ENCODE measurements around the gene NUP160.
A peak's percentile ranks its signal among the peaks of the same experiment; 100 is the strongest.

The NUP160 gene

GRCh38 chr11:47857892-47858543, 9.9 kb upstream of the NUP160 start:
- H3K79me2 ChIP-seq (ENCODE audit: low read length) = no peaks in the 10 kb centered on the region
- H3K36me3 ChIP-seq (replicated peaks; ENCODE audit: low read depth, low read length) = no peaks in the 10 kb centered on the region
- H3K9me3 ChIP-seq (ENCODE audit: insufficient read depth, low read length) = no peaks in the 10 kb centered on the region
- no peaks in the 10 kb centered on the region for H4K20me1 ChIP-seq (ENCODE audit: insufficient read depth, low read length)
- no peak for TF ChIP-seq CTCF (IDR thresholded peaks at IDR 0.05; ENCODE audit: low read depth, low read length)
- TF ChIP-seq EZH2phosphoT487 (IDR thresholded peaks at IDR 0.05; ENCODE audit: low read depth) = no peak
- H2AFZ ChIP-seq (ENCODE audit: low read depth, low read length) = no peak overlapping the region
- peak overlapping the region; percentile 65 for H3K9ac ChIP-seq (ENCODE audit: low read length)
- no peaks in the 10 kb centered on the region for H3K27me3 ChIP-seq (ENCODE audit: low read depth, low read length)
- peaks cover 88% of the 10 kb centered on the region for H3K4me1 ChIP-seq (ENCODE audit: low read length)
- peak overlapping the region; percentile 65 for H3K4me2 ChIP-seq (ENCODE audit: low read length)
- peak overlapping the region; percentile 94 for H3K27ac ChIP-seq (ENCODE audit: low read length)
- H3K4me3 ChIP-seq (ENCODE audit: low read length) = peak overlapping the region; percentile 29

DNA sequence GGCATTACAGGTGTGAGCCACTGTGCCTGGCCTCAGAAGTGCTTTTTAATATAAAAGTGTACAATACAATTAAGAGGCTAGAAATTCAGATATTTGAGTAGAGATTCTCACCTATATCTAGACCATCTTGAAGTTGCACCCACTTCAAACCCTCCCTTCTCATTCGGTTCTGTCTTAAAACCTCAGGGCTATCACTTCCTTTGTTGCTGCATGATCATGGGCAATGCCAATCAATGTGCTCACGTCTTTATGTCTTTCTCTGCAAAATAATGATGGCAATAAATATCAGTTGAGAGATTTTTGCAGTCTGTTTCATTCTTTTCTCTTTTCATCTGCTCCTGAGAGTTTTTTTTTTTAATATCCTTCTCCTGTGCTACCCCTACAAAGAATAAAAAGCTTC, 9.3 kb upstream of the NUP160 start:
- Histone ChIP-seq H3K36me3 (replicated peaks; ENCODE audit: low read depth, low read length) (no peaks in the 10 kb centered on the region), H3K27me3 (ENCODE audit: low read depth, low read length) (no peaks in the 10 kb centered on the region), H2AFZ (ENCODE audit: low read depth, low read length) (no peak overlapping the region), H3K9me3 (ENCODE audit: insufficient read depth, low read length) (no peaks in the 10 kb centered on the region), H3K79me2 (ENCODE audit: low read length) (no peaks in the 10 kb centered on the region), H3K27ac (ENCODE audit: low read length) (peak overlapping the region; percentile 94), H4K20me1 (ENCODE audit: insufficient read depth, low read length) (no peaks in the 10 kb centered on the region), H3K4me1 (ENCODE audit: low read length) (peaks cover 88% of the 10 kb centered on the region), H3K4me3 (ENCODE audit: low read length) (peak overlapping the region; percentile 18), H3K4me2 (ENCODE audit: low read length) (peak overlapping the region; percentile 65), H3K9ac (ENCODE audit: low read length) (peak overlapping the region; percentile 65)
- TF ChIP-seq CTCF (IDR thresholded peaks at IDR 0.05; ENCODE audit: low read depth, low read length) (no peak), EZH2phosphoT487 (IDR thresholded peaks at IDR 0.05; ENCODE audit: low read depth) (no peak)

GRCh38 chr11:47856186-47856585, 8.0 kb upstream of the NUP160 start:
- H3K27ac ChIP-seq (ENCODE audit: low read length) = peak overlapping the region; percentile 94
- no peaks in the 10 kb centered on the region for H4K20me1 ChIP-seq (ENCODE audit: insufficient read depth, low read length)
- no peaks in the 10 kb centered on the region for H3K27me3 ChIP-seq (ENCODE audit: low read depth, low read length)
- no peaks in the 10 kb centered on the region for H3K9me3 ChIP-seq (ENCODE audit: insufficient read depth, low read length)
- H3K9ac ChIP-seq (ENCODE audit: low read length) = peak overlapping the region; percentile 29; the same call in 1 of the 2 replicates
- H3K4me2 ChIP-seq (ENCODE audit: low read length) = peak overlapping the region; percentile 37
- no peak overlapping the region for H2AFZ ChIP-seq (ENCODE audit: low read depth, low read length)
- H3K36me3 ChIP-seq (replicated peaks; ENCODE audit: low read depth, low read length) = no peaks in the 10 kb centered on the region
- TF ChIP-seq EZH2phosphoT487 (IDR thresholded peaks at IDR 0.05; ENCODE audit: low read depth) = no peak
- no peak for TF ChIP-seq CTCF (IDR thresholded peaks at IDR 0.05; ENCODE audit: low read depth, low read length)
- peaks cover 88% of the 10 kb centered on the region for H3K4me1 ChIP-seq (ENCODE audit: low read length)
- no peaks in the 10 kb centered on the region for H3K79me2 ChIP-seq (ENCODE audit: low read length)
- H3K4me3 ChIP-seq (ENCODE audit: low read length) = no peak overlapping the region

DNA sequence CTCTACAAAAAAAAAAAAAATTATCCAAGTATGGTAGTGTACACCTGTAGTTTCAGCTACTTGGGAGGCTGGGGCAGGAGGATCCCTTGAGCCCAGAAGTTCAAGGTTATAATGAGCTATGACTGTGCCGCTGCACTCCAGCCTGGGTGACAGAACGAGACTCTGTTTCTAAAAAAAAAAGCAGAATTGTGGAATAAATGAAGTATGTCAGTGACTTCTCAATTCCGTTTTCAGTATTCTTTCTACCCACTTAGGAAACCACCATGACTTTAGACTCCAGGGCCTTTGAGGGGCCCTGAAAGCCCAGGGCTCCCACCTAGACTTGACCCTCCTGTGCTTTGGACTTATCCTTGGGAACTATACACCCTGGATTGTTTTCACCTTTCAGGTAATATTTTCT, 6.5 kb upstream of the NUP160 start:
- Histone ChIP-seq H3K9ac (ENCODE audit: low read length) (peak overlapping the region; percentile 40; the same call in 1 of the 2 replicates), H3K79me2 (ENCODE audit: low read length) (no peaks in the 10 kb centered on the region), H3K9me3 (ENCODE audit: insufficient read depth, low read length) (no peaks in the 10 kb centered on the region), H4K20me1 (ENCODE audit: insufficient read depth, low read length) (no peaks in the 10 kb centered on the region), H3K27me3 (ENCODE audit: low read depth, low read length) (no peaks in the 10 kb centered on the region), H3K4me1 (ENCODE audit: low read length) (peaks cover 95% of the 10 kb centered on the region), H3K4me2 (ENCODE audit: low read length) (no peak overlapping the region), H3K27ac (ENCODE audit: low read length) (peak overlapping the region; percentile 94), H2AFZ (ENCODE audit: low read depth, low read length) (no peak overlapping the region), H3K4me3 (ENCODE audit: low read length) (no peak overlapping the region), H3K36me3 (replicated peaks; ENCODE audit: low read depth, low read length) (no peaks in the 10 kb centered on the region)
- no peak for TF ChIP-seq EZH2phosphoT487 (IDR thresholded peaks at IDR 0.05; ENCODE audit: low read depth)
- TF ChIP-seq CTCF (IDR thresholded peaks at IDR 0.05; ENCODE audit: low read depth, low read length) = no peak
